Breast epithelium (tissue), 3 donors: ENCODE measurements around the gene BCL2L2.

Experiments
- POLR2AphosphoS5 ChIP-seq, 3 donors: sonication (generic); formaldehyde crosslinking; IDR thresholded peaks; one replicate each; pipeline ENCODE4 v1.6.1; 2017; ENCODE audit warnings: antibody characterized with exemption in 3 of 3
- TF ChIP-seq, protein P1 (sequence below), 3 donors: fragments of 450-650 bp; IDR thresholded peaks; one replicate each; pipeline ENCODE4 v1.5.1; 2016 to 2017; ENCODE audit warnings: antibody characterized with exemption in 3 of 3, mild to moderate bottlenecking in 3 of 3, moderate library complexity in 3 of 3

- TF ChIP-seq, protein P1, sequence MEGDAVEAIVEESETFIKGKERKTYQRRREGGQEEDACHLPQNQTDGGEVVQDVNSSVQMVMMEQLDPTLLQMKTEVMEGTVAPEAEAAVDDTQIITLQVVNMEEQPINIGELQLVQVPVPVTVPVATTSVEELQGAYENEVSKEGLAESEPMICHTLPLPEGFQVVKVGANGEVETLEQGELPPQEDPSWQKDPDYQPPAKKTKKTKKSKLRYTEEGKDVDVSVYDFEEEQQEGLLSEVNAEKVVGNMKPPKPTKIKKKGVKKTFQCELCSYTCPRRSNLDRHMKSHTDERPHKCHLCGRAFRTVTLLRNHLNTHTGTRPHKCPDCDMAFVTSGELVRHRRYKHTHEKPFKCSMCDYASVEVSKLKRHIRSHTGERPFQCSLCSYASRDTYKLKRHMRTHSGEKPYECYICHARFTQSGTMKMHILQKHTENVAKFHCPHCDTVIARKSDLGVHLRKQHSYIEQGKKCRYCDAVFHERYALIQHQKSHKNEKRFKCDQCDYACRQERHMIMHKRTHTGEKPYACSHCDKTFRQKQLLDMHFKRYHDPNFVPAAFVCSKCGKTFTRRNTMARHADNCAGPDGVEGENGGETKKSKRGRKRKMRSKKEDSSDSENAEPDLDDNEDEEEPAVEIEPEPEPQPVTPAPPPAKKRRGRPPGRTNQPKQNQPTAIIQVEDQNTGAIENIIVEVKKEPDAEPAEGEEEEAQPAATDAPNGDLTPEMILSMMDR (IDR thresholded peaks at IDR 0.05) = no peak
- no peak for TF ChIP-seq POLR2AphosphoS5 (IDR thresholded peaks at IDR 0.05)
Measured at GRCh38 chr14:23355871-23356435, 49.3 kb downstream of the BCL2L2 start.
